GM12878 (cell line): ENCODE data around the gene SPOCD1.

Experiments
- EP300 ChIP-seq, 2 experiments: fragments of 150-350 bp in 1 of 2; IDR thresholded peaks; 2 replicates each; pipeline ENCODE4 v1.6.1; 2011 to 2012; ENCODE audit warnings: low read depth in 2 of 2, low read length in 2 of 2, borderline replicate concordance in 1 of 2, improper control_type of control experiment in 1 of 2, inconsistent platforms in 1 of 2; ENCODE audit not compliant: control insufficient read depth in 1 of 2
- ESRRA ChIP-seq: IDR thresholded peaks from 2 replicates; pipeline ENCODE4 v1.6.1; 2012; ENCODE audit warnings: mild to moderate bottlenecking, low read length, improper control_type of control experiment
- EZH2 ChIP-seq: IDR thresholded peaks from 2 replicates; pipeline ENCODE4 v1.6.1; 2012; ENCODE audit warnings: low read depth, mild to moderate bottlenecking, control low read depth, inconsistent platforms, low read length, borderline replicate concordance; ENCODE audit not compliant: control insufficient read depth
- HDAC2 ChIP-seq: fragments of 200-600 bp; sonication (generic); IDR thresholded peaks from 2 replicates; pipeline ENCODE4 v1.6.1; 2017
- POLR2A ChIP-seq: IDR thresholded peaks from 2 replicates; pipeline ENCODE4 v1.6.1; 2011; ENCODE audit warnings: low read depth, mild to moderate bottlenecking, low read length
- RFX5 ChIP-seq: IDR thresholded peaks from 2 replicates; pipeline ENCODE4 v1.6.1; 2011; ENCODE audit warnings: low read depth, low read length, improper control_type of control experiment
- SUZ12 ChIP-seq: fragments of 200-600 bp; sonication (generic); IDR thresholded peaks from one replicate; pipeline ENCODE4 v1.6.1; 2018; ENCODE audit warnings: antibody characterized with exemption, mild to moderate bottlenecking; ENCODE audit not compliant: unreplicated experiment
- ZNF384 ChIP-seq: IDR thresholded peaks from 2 replicates; pipeline ENCODE4 v1.6.1; 2012; ENCODE audit warnings: low read depth, mild to moderate bottlenecking, low read length, improper control_type of control experiment, borderline replicate concordance
- TF ChIP-seq, protein P1 (sequence below): IDR thresholded peaks from 2 replicates; pipeline ENCODE4 v1.6.1; 2011; ENCODE audit warnings: low read depth, mild to moderate bottlenecking, low read length, moderate library complexity, borderline replicate concordance; ENCODE audit errors: extremely low read depth
- TF ChIP-seq, protein P2 (sequence below), 3 experiments: IDR thresholded peaks in 2 of 3; conservative IDR thresholded peaks in 1 of 3; 2 replicates each; pipeline ENCODE4 v1.5.1; 2011; ENCODE audit warnings: low read depth in 3 of 3, low read length in 3 of 3, mild to moderate bottlenecking in 3 of 3, control low read depth in 2 of 3, moderate library complexity in 2 of 3, inconsistent platforms in 1 of 3, mixed read lengths in 1 of 3; ENCODE audit not compliant: control insufficient read depth in 2 of 3, insufficient read depth in 1 of 3; ENCODE audit errors: extremely low read depth in 1 of 3
- TF ChIP-seq, protein P3 (sequence below): fragments of 450-650 bp; IDR thresholded peaks from 2 replicates; pipeline ENCODE4 v1.6.1; 2016; ENCODE audit warnings: mild to moderate bottlenecking

GRCh38 chr1:31828926-31829690 lies 13.3 kb upstream of the SPOCD1 start:
- TF ChIP-seq, protein P1, sequence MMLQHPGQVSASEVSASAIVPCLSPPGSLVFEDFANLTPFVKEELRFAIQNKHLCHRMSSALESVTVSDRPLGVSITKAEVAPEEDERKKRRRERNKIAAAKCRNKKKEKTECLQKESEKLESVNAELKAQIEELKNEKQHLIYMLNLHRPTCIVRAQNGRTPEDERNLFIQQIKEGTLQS, result no peak
- TF ChIP-seq EP300 (IDR thresholded peaks at IDR 0.05; ENCODE audit: borderline replicate concordance in 1 of 2, control insufficient read depth in 1 of 2, low read depth in 2 of 2, low read length in 2 of 2) (no peak), SUZ12 (no peak), EZH2 (no peak), RFX5 (no peak), ESRRA (no peak), HDAC2 (no peak), POLR2A (no peak), ZNF384 (no peak)
- TF ChIP-seq, protein P2, sequence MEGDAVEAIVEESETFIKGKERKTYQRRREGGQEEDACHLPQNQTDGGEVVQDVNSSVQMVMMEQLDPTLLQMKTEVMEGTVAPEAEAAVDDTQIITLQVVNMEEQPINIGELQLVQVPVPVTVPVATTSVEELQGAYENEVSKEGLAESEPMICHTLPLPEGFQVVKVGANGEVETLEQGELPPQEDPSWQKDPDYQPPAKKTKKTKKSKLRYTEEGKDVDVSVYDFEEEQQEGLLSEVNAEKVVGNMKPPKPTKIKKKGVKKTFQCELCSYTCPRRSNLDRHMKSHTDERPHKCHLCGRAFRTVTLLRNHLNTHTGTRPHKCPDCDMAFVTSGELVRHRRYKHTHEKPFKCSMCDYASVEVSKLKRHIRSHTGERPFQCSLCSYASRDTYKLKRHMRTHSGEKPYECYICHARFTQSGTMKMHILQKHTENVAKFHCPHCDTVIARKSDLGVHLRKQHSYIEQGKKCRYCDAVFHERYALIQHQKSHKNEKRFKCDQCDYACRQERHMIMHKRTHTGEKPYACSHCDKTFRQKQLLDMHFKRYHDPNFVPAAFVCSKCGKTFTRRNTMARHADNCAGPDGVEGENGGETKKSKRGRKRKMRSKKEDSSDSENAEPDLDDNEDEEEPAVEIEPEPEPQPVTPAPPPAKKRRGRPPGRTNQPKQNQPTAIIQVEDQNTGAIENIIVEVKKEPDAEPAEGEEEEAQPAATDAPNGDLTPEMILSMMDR (IDR thresholded peaks at IDR 0.05 in 2 of 3, conservative IDR thresholded peaks at IDR 0.05 in 1 of 3; ENCODE audit: control insufficient read depth in 2 of 3, extremely low read depth in 1 of 3, insufficient read depth in 1 of 3, low read depth in 3 of 3, low read length in 3 of 3), result no peak
- TF ChIP-seq, protein P3, sequence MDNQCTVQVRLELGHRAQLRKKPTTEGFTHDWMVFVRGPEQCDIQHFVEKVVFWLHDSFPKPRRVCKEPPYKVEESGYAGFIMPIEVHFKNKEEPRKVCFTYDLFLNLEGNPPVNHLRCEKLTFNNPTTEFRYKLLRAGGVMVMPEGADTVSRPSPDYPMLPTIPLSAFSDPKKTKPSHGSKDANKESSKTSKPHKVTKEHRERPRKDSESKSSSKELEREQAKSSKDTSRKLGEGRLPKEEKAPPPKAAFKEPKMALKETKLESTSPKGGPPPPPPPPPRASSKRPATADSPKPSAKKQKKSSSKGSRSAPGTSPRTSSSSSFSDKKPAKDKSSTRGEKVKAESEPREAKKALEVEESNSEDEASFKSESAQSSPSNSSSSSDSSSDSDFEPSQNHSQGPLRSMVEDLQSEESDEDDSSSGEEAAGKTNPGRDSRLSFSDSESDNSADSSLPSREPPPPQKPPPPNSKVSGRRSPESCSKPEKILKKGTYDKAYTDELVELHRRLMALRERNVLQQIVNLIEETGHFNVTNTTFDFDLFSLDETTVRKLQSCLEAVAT, result no peak
